ENCODE results near the gene ESR1. TPM values are rescaled to one million over a fixed set of nuclear protein-coding genes. Genes with fewer than 3 reads are reported as not detected.

Gene ESR1
- total RNA-seq, 2 experiments from 2014 or later = 0.94 to 1.7 TPM

- Mint-ChIP-seq H3K9me3 (no peaks in the 10 kb centered on the region), H3K27me3 (no peaks in the 10 kb centered on the region), H3K4me1 (peaks cover 5% of the 10 kb centered on the region), H3K4me3 (no peak overlapping the region), H3K27ac (no peak overlapping the region), H3K36me3 (peaks cover 45% of the 10 kb centered on the region)
- DNase-seq = no peak
- POLR2A ChIA-PET = no interaction called here
- no peak for ATAC-seq (ENCODE audit: low read depth)
Measured at GRCh38 chr6:152148412-152148811, 340.9 kb downstream of the ESR1 start.

- no peak for DNase-seq
- no peaks in the 10 kb centered on the region for H3K9me3 Mint-ChIP-seq
- POLR2A ChIA-PET = interaction anchor here (1.1 kb wide), 1 partner anchor 35 kb away, joined by 3 read pairs; no protein-coding TSS in a partner anchor
- peaks cover 5% of the 10 kb centered on the region for H3K4me1 Mint-ChIP-seq
- H3K36me3 Mint-ChIP-seq = peaks cover 42% of the 10 kb centered on the region
- no peak overlapping the region for H3K27ac Mint-ChIP-seq
- no peak overlapping the region for H3K4me3 Mint-ChIP-seq
- ATAC-seq (ENCODE audit: low read depth) = no peak
- H3K27me3 Mint-ChIP-seq = no peaks in the 10 kb centered on the region
Measured at GRCh38 chr6:152150196-152150595, 342.7 kb downstream of the ESR1 start.

- H3K27ac Mint-ChIP-seq = peak overlapping the region; percentile 52
- no peak for DNase-seq
Measured at GRCh38 chr6:152151920-152152319, 344.4 kb downstream of the ESR1 start.

GRCh38 chr6:152154559-152155356 lies 347.3 kb downstream of the ESR1 start:
- Mint-ChIP-seq H3K27ac (no peak overlapping the region), H3K4me1 (peaks cover 5% of the 10 kb centered on the region), H3K4me3 (no peak overlapping the region), H3K9me3 (no peaks in the 10 kb centered on the region), H3K27me3 (no peaks in the 10 kb centered on the region), H3K36me3 (peaks cover 29% of the 10 kb centered on the region)
- DNase-seq (no peak), ATAC-seq (ENCODE audit: low read depth) (no peak)
- POLR2A ChIA-PET = interaction anchor here (1.6 kb wide), 1 partner anchor 30 kb away, joined by 4 read pairs; no protein-coding TSS in a partner anchor

More at GRCh38 chr6:152151920-152152319, 344.4 kb downstream of the ESR1 start:
- H3K36me3 Mint-ChIP-seq = peaks cover 38% of the 10 kb centered on the region
- no peaks in the 10 kb centered on the region for H3K27me3 Mint-ChIP-seq
- no peak for ATAC-seq (ENCODE audit: low read depth)
- POLR2A ChIA-PET = no interaction called here
- no peak overlapping the region for H3K4me3 Mint-ChIP-seq
- peaks cover 3% of the 10 kb centered on the region for H3K4me1 Mint-ChIP-seq
- no peaks in the 10 kb centered on the region for H3K9me3 Mint-ChIP-seq

GRCh38 chr6:152155792-152156191 lies 348.3 kb downstream of the ESR1 start:
- DNase-seq (no peak), ATAC-seq (ENCODE audit: low read depth) (no peak)
- H3K4me3 Mint-ChIP-seq = no peak overlapping the region
- H3K36me3 Mint-ChIP-seq = peaks cover 28% of the 10 kb centered on the region
- H3K27me3 Mint-ChIP-seq = no peaks in the 10 kb centered on the region
- POLR2A ChIA-PET = interaction anchor here (1.6 kb wide), 1 partner anchor 29 kb away, joined by 4 read pairs; no protein-coding TSS in a partner anchor
- no peak overlapping the region for H3K27ac Mint-ChIP-seq
- no peaks in the 10 kb centered on the region for H3K9me3 Mint-ChIP-seq
- peaks cover 5% of the 10 kb centered on the region for H3K4me1 Mint-ChIP-seq

- Mint-ChIP-seq H3K36me3 (peaks cover 40% of the 10 kb centered on the region), H3K4me1 (peaks cover 10% of the 10 kb centered on the region), H3K9me3 (no peaks in the 10 kb centered on the region), H3K4me3 (no peak overlapping the region), H3K27me3 (no peaks in the 10 kb centered on the region), H3K27ac (peak overlapping the region; percentile 38)
- no peak for ATAC-seq (ENCODE audit: low read depth)
- no peak for DNase-seq
- POLR2A ChIA-PET = no interaction called here
Measured at GRCh38 chr6:152160346-152160745, 352.9 kb downstream of the ESR1 start.

GRCh38 chr6:152161501-152161900 lies 354.0 kb downstream of the ESR1 start:
- no peak overlapping the region for H3K27ac Mint-ChIP-seq
- peaks cover 10% of the 10 kb centered on the region for H3K4me1 Mint-ChIP-seq
- peaks cover 43% of the 10 kb centered on the region for H3K36me3 Mint-ChIP-seq
- H3K4me3 Mint-ChIP-seq = no peak overlapping the region
- no peak for DNase-seq
- H3K27me3 Mint-ChIP-seq = no peaks in the 10 kb centered on the region
- H3K9me3 Mint-ChIP-seq = no peaks in the 10 kb centered on the region
- POLR2A ChIA-PET = no interaction called here
- no peak for ATAC-seq (ENCODE audit: low read depth)

- Mint-ChIP-seq H3K4me3 (no peak overlapping the region), H3K27me3 (no peaks in the 10 kb centered on the region), H3K9me3 (no peaks in the 10 kb centered on the region), H3K27ac (no peak overlapping the region), H3K36me3 (peaks cover 45% of the 10 kb centered on the region), H3K4me1 (peaks cover 8% of the 10 kb centered on the region)
- POLR2A ChIA-PET = no interaction called here
- DNase-seq = no peak
- ATAC-seq (ENCODE audit: low read depth) = no peak
Measured at GRCh38 chr6:152164957-152165356, 357.5 kb downstream of the ESR1 start.

- no peak for DNase-seq
- no peaks in the 10 kb centered on the region for H3K27me3 Mint-ChIP-seq
- POLR2A ChIA-PET = interaction anchor here (0.6 kb wide), 1 partner anchor 793 kb away, joined by 4 read pairs; no protein-coding TSS in a partner anchor
- H3K27ac Mint-ChIP-seq = no peak overlapping the region
- H3K36me3 Mint-ChIP-seq = peaks cover 55% of the 10 kb centered on the region
- ATAC-seq (ENCODE audit: low read depth) = no peak
- peaks cover 14% of the 10 kb centered on the region for H3K4me1 Mint-ChIP-seq
- no peaks in the 10 kb centered on the region for H3K9me3 Mint-ChIP-seq
- H3K4me3 Mint-ChIP-seq = no peak overlapping the region
Measured at GRCh38 chr6:152166497-152166896, 359.0 kb downstream of the ESR1 start.

GRCh38 chr6:152166897-152167296 lies 359.4 kb downstream of the ESR1 start:
- H3K36me3 Mint-ChIP-seq = peaks cover 58% of the 10 kb centered on the region
- DNase-seq (no peak), ATAC-seq (ENCODE audit: low read depth) (no peak)
- no peak overlapping the region for H3K27ac Mint-ChIP-seq
- no peak overlapping the region for H3K4me3 Mint-ChIP-seq
- no peaks in the 10 kb centered on the region for H3K27me3 Mint-ChIP-seq
- peaks cover 12% of the 10 kb centered on the region for H3K4me1 Mint-ChIP-seq
- peaks cover under 1% of the 10 kb centered on the region for H3K9me3 Mint-ChIP-seq
- POLR2A ChIA-PET = interaction anchor here (0.6 kb wide), 1 partner anchor 794 kb away, joined by 4 read pairs; no protein-coding TSS in a partner anchor

- Mint-ChIP-seq H3K27ac (no peak overlapping the region), H3K27me3 (no peaks in the 10 kb centered on the region), H3K36me3 (peaks cover 57% of the 10 kb centered on the region), H3K9me3 (peaks cover 1% of the 10 kb centered on the region), H3K4me3 (no peak overlapping the region), H3K4me1 (peaks cover 8% of the 10 kb centered on the region)
- DNase-seq (no peak), ATAC-seq (ENCODE audit: low read depth) (no peak)
- POLR2A ChIA-PET = no interaction called here
Measured at GRCh38 chr6:152167641-152168603, 360.4 kb downstream of the ESR1 start.

GRCh38 chr6:152170313-152170701 lies 362.8 kb downstream of the ESR1 start:
- peaks cover 59% of the 10 kb centered on the region for H3K36me3 Mint-ChIP-seq
- H3K4me3 Mint-ChIP-seq = no peak overlapping the region
- H3K9me3 Mint-ChIP-seq = peaks cover 1% of the 10 kb centered on the region
- H3K27ac Mint-ChIP-seq = no peak overlapping the region
- ATAC-seq (ENCODE audit: low read depth) = no peak
- H3K27me3 Mint-ChIP-seq = no peaks in the 10 kb centered on the region
- DNase-seq = no peak
- H3K4me1 Mint-ChIP-seq = peaks cover 8% of the 10 kb centered on the region
- POLR2A ChIA-PET = no interaction called here
